Body of pancreas (tissue), 4 donors: ENCODE results near the gene ADTRP.

Experiments used
- CTCF ChIP-seq, 7 experiments: fragments of 450-650 bp in 4 of 7; fragments of 200-600 bp in 3 of 7; sonication (generic) in 3 of 7; IDR thresholded peaks; one replicate each; pipeline ENCODE4 v1.5.1; 2016 to 2019; ENCODE audit warnings: antibody characterized with exemption in 7 of 7
- POLR2A ChIP-seq, 3 donors: fragments of 450-650 bp; IDR thresholded peaks; one replicate each; pipeline ENCODE4 v1.6.1; 2016; ENCODE audit warnings: antibody characterized with exemption in 3 of 3, mild to moderate bottlenecking in 2 of 3

GRCh38 chr6:11783524-11784064 lies 5.0 kb upstream of the ADTRP start:
- TF ChIP-seq CTCF (IDR thresholded peaks at IDR 0.05): no peak
- no peak for TF ChIP-seq POLR2A (IDR thresholded peaks at IDR 0.05)
